GM13977 (cell line): Measurements from ENCODE around the gene UBC.
A peak's percentile ranks its signal among the peaks of the same experiment; 100 is the strongest.
"Not testable (repeated sequence)": the region's sequence is repeated elsewhere in the genome, so short reads cannot be mapped to it uniquely, and the experiment has no call there.

ENCODE experiments used
- DNase-seq: peaks from one replicate; pipeline ENCODE4 v3.0.0; 2012; ENCODE audit warnings: low spot score
- CTCF ChIP-seq: IDR thresholded peaks from 2 replicates; pipeline ENCODE4 v1.5.1; 2012; ENCODE audit warnings: mild to moderate bottlenecking, control low read depth; ENCODE audit not compliant: insufficient read depth; ENCODE audit errors: extremely low read depth, missing control alignments
- in situ Hi-C: fragments of 300-500 bp; cut with MboI; formaldehyde crosslinking; loops from one replicate; pipeline ENCODE4 v1.12.0; 2022; ENCODE audit warnings: low sequenced_read_pairs, low pct_unique_long_range_greater_than_20kb, mixed read lengths, inconsistent platforms; ENCODE audit not compliant: unreplicated experiment

UBC gene

GRCh38 chr12:124906606-124907261 is 7.7 kb downstream of the UBC start:
- in situ Hi-C loops, result no loop called here
- peak; percentile 98 for TF ChIP-seq CTCF

DNA sequence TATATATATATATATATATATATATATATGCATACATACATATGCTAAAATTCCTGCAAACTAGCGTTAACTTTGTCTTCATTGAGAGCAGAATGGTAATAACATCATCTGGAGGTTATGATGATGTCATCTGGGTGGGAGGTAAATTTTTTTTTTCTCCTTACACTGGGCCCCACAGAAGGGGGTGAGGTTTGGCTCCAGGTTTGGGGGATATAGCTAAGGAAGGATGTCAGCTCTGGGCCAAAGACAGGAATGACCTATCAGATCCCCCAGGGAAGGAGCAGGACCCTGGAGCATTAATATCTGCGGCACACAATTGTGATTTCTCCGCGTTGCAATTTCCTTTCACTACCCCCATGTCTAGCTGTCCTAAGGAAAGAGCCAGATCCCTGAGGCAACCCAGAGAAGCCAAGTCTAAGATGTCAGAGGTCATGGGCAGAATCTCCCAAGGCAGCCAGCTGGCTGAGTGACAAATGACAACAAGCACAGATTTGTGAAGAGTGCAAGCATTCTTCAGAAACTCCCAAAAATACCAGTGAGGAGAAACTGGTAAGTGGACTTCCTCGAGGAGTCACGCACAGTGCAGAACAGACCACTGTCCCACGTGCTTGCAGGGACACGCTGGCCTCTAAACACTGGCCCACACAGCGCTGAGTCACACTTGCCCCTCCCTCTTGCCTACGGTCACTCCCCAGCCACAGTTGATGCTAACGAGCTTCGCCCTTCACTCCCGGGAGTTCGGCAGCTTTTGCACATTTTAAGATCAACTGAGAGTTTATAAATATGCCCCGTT is 9.9 kb downstream of the UBC start:
- in situ Hi-C loops, result no loop called here
- no peak for DNase-seq
- TF ChIP-seq CTCF, result no peak

More at GRCh38 chr12:124906606-124907261, 7.7 kb downstream of the UBC start:
- peak; percentile 81 for DNase-seq

DNA sequence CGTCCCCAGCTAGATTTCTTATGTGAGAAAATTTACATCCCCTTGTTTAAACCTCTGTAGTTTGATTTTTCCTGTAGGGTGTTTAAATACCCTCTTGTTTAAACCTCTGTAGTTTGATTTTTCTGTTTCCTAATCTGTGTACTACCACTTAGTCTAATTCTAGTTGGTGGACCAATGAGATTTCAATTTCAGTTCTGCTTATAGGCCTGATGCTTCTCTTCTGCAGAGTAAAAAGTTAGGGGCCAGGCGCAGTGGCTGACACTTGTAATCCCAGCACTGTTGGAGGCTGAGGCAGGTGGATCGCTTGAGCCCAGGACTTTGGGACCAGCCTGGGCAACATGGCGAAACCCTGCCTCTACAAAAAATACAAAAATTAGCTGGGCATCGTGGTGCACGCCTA is 11.5 kb downstream of the UBC start:
- in situ Hi-C loops, result no loop called here
- TF ChIP-seq CTCF, result no peak
- DNase-seq, result no peak

DNA sequence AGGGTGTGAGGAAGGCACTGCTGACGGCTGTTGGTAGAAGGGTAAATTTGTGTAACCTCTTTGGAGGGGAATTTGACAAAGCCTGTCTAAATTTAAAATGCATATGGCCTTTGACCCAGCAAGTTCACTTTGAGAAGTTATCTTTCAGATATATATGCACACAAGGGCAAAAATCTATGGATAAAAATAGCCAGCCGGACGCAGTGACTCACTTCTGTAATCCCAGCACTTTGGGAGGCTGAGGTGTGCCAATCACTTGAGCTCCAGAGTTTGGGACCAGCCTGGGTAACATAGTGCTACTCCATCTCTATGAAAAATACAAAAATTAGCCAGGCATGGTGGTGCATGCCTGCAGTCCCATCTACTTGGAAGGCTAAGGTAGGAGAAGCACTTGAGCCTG is 13.4 kb downstream of the UBC start:
- TF ChIP-seq CTCF, result no peak
- no peak for DNase-seq
- in situ Hi-C loops, result no loop called here

DNA sequence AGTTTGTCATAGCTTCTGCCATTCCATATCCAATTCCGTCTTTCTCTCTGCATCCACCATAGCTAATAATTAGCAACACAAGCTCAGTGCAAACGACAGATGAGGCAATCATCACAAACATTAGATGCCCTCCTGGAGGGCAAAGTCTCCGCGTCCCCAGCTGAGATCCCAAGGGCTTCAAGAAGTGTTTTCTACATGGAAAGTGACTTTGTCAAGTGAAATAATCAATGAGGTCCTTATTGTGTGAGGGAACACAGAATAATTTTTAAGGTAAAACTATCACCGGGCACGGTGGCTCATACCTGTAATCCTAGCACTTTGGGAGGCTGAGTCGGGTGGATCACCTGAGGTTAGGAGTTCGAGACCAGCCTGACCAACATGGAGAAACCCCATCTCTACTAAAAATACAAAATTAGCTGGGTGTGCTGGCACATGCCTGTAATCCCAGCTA is 14.1 kb downstream of the UBC start:
- in situ Hi-C loops, DNase-seq: not testable (repeated sequence)

DNA sequence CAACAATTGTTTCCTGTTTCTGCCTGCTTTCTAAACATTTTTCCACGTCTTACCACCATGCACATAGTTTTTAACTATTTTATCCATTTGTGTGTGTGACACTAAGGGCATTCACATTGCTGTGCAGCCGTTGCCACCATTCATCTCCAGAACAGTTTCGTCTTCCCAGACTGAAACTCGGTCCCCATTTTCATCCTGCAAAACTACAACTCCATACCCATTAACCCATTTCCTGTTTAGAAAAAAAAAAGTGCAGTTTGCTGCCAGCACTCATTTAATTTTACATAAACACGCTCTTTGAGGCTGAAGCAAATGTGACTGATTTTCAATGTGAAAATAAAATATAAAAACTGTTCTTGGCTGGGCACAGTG is 15.5 kb downstream of the UBC start:
- DNase-seq, result no peak
- TF ChIP-seq CTCF, result no peak
- in situ Hi-C loops, result no loop called here
